Lower leg skin (tissue), 4 donors: ENCODE data around the gene PHF12. TPM values are rescaled to one million over a fixed set of nuclear protein-coding genes. Genes with fewer than 3 reads are reported as not detected.
A peak's percentile ranks its signal among the peaks of the same experiment; 100 is the strongest.

ENCODE experiments used
- DNase-seq, 2 donors: peaks; one replicate each; pipeline ENCODE4 v3.0.0-alpha.2; 2019; ENCODE audit warnings: low spot score in 2 of 2
- H3K4me3 ChIP-seq: fragments of 200-600 bp; sonication (generic); 2 replicates; pipeline ENCODE4 v1.5.1; 2017; ENCODE audit warnings: mild to moderate bottlenecking, low read depth; ENCODE audit not compliant: poor library complexity, severe bottlenecking
- CTCF ChIP-seq, 3 donors: fragments of 450-650 bp; IDR thresholded peaks; one replicate each; pipeline ENCODE4 v1.5.1; 2016; ENCODE audit warnings: antibody characterized with exemption in 3 of 3, mild to moderate bottlenecking in 3 of 3, moderate library complexity in 2 of 3
- POLR2A ChIP-seq, 2 donors: fragments of 450-650 bp; IDR thresholded peaks; one replicate each; pipeline ENCODE4 v1.6.1; 2016 to 2017; ENCODE audit warnings: antibody characterized with exemption in 2 of 2, mild to moderate bottlenecking in 1 of 2, moderate library complexity in 1 of 2
- WGBS, 2 donors: methylation state at CpG; one replicate each; pipeline ENCODE4 v1.1.5; 2018; 5-methylcytosine and 5-hydroxymethylcytosine counted together
- intact Hi-C: fragments of 100-400 bp; cut with DNase I; formaldehyde crosslinking; loops from one replicate; pipeline ENCODE4 v1.15.0; 2023; ENCODE audit warnings: low total_unique reads
- microRNA counts, 2 donors: library from miRNA; unstranded; fragments of <30 nt; microRNA quantifications; one replicate each; lab custom pipeline; 2016
- microRNA-seq, 2 donors: library from miRNA; unstranded; fragments of <30 nt; microRNA quantifications; one replicate each; pipeline ENCODE4, GENCODE V29; 2016; ENCODE audit warnings: borderline replicate concordance in 2 of 2, borderline number of aligned reads in 1 of 2
- total RNA-seq, 4 donors: library from RNA; depleted of rRNA; stranded (reverse); fragments of >200 nt; gene quantifications; one replicate each; pipeline ENCODE4 v1.1.0, GENCODE V29; 2016

PHF12 gene
- total RNA-seq, 4 donors from 2014 or later, result 24.4 to 52.9 (median 42.7) TPM

- H3K4me3 ChIP-seq, result no peak overlapping the region
- TF ChIP-seq POLR2A (IDR thresholded peaks at IDR 0.05) (no peak), CTCF (IDR thresholded peaks at IDR 0.05) (no peak)
- intact Hi-C loops, result no loop called here
- WGBS, 2 donors, result 92 to 97% methylated on average over 3 of the region's 3 CpGs
- no peak for DNase-seq
Measured at GRCh38 chr17:28857905-28858800, 93.2 kb downstream of the PHF12 start.

- TF ChIP-seq POLR2A (IDR thresholded peaks at IDR 0.05) (no peak), CTCF (IDR thresholded peaks at IDR 0.05) (no peak)
- DNase-seq, result no peak
- H3K4me3 ChIP-seq, result no peak overlapping the region
- 92 to 100% methylated on average over 5 of the region's 5 CpGs for WGBS, 2 donors
- intact Hi-C loops, result no loop called here
Measured at GRCh38 chr17:28856028-28856574, 95.2 kb downstream of the PHF12 start.

- peak overlapping the region; percentile 85 for H3K4me3 ChIP-seq
- no peak for DNase-seq
- TF ChIP-seq POLR2A (IDR thresholded peaks at IDR 0.05) (no peak), CTCF (IDR thresholded peaks at IDR 0.05) (no peak)
- intact Hi-C loops, result no loop called here
- 18 to 19% methylated on average over 5 of the region's 5 CpGs for WGBS, 2 donors
Measured at GRCh38 chr17:28855336-28855679, 96.0 kb downstream of the PHF12 start.

MicroRNAs encoded within 50 kb of the gene (microRNA counts, 767-probe panel; counts per million panel counts)
- microRNA hsa-miR-144-3p (lab: Ali Mortazavi, UCI), result 0 to 358 counts per million in 2 donors
- 12,662 to 14,198 counts per million in 2 donors for microRNA hsa-miR-451a (lab: Ali Mortazavi, UCI)

Small RNAs within 50 kb of the gene (microRNA-seq; reads per million reads assigned to microRNA genes)
- 0 reads per million in 2 donors for gene MIR451B

Other genes starting within 250 kb of the PHF12 start
- gene PROCA1, start 239.6 kb downstream of the PHF12 start, total RNA-seq, result 1 to 10 TPM in 3 of 4 donors, not detected in 1; 1.0 to 3.7 (median 3.3) TPM
- gene RAB34, start 233.7 kb downstream of the PHF12 start, total RNA-seq, result 100 to 1,000 TPM in 2 of 4 donors, 10 to 100 TPM in 2; 76.6 to 138 (median 103) TPM
- gene RPL23A, start 231.5 kb downstream of the PHF12 start, total RNA-seq, result 100 to 1,000 TPM; 538 to 966 (median 735) TPM
- 10 to 100 TPM in 3 of 4 donors, 1 to 10 TPM in 1; 9.4 to 33.6 (median 23.5) TPM for gene TLCD1, start 225.3 kb downstream of the PHF12 start, total RNA-seq
- 1 to 10 TPM; 2.1 to 9.5 (median 4.4) TPM for gene NEK8, start 222.7 kb downstream of the PHF12 start, total RNA-seq
- gene TRAF4, start 207.5 kb downstream of the PHF12 start, total RNA-seq, result 10 to 100 TPM; 11.0 to 30.9 (median 21.8) TPM
- 10 to 100 TPM; 10.7 to 18.0 (median 12.0) TPM for gene FAM222B, start 108.7 kb downstream of the PHF12 start, total RNA-seq
- 10 to 100 TPM; 39.4 to 45.2 (median 41.6) TPM for gene ERAL1, start 96.5 kb downstream of the PHF12 start, total RNA-seq
- gene FLOT2, start 53.8 kb downstream of the PHF12 start, total RNA-seq, result 100 to 1,000 TPM in 1 of 4 donors, 10 to 100 TPM in 3; 38.7 to 117 (median 45.6) TPM
- 10 to 100 TPM; 19.2 to 22.9 (median 19.5) TPM for gene DHRS13, start 48.4 kb downstream of the PHF12 start, total RNA-seq
- not detected for gene SEZ6, start 54.5 kb upstream of the PHF12 start, total RNA-seq
- gene PIPOX, start 91.6 kb upstream of the PHF12 start, total RNA-seq, result 1 to 10 TPM in 3 of 4 donors, under 1 TPM in 1; 0.80 to 2.5 (median 1.5) TPM
- 100 to 1,000 TPM in 1 of 4 donors, 10 to 100 TPM in 3; 87.3 to 123 (median 94.0) TPM for gene MYO18A, start 228.9 kb upstream of the PHF12 start, total RNA-seq